Fibroblast of the aortic adventitia (primary cell): ENCODE results near the gene RPAP3. TPM values are rescaled to one million over a fixed set of nuclear protein-coding genes. Genes with fewer than 3 reads are reported as not detected.

Source experiments
- DNase-seq: peaks from one replicate; pipeline ENCODE4 v3.0.0-alpha.2; 2010; ENCODE audit warnings: low read depth
- H3K4me3 ChIP-seq: 2 replicates; pipeline ENCODE4 v1.5.1; 2011; ENCODE audit warnings: low read depth, mild to moderate bottlenecking, control low read depth, low read length, moderate library complexity
- total RNA-seq: library from RNA; depleted of rRNA; stranded (reverse); fragments of >200 nt; gene quantifications from 2 replicates; pipeline ENCODE4 v1.2.3, GENCODE V29; 2012; ENCODE audit warnings: low replicate concordance
- TF ChIP-seq, protein P1 (sequence below): IDR thresholded peaks from 2 replicates; pipeline ENCODE4 v1.5.1; 2011; ENCODE audit warnings: mild to moderate bottlenecking, low read length, control low read depth, inconsistent platforms; ENCODE audit not compliant: insufficient read depth

RPAP3 gene
- total RNA-seq, 1 donor, result 25.7 TPM

DNA sequence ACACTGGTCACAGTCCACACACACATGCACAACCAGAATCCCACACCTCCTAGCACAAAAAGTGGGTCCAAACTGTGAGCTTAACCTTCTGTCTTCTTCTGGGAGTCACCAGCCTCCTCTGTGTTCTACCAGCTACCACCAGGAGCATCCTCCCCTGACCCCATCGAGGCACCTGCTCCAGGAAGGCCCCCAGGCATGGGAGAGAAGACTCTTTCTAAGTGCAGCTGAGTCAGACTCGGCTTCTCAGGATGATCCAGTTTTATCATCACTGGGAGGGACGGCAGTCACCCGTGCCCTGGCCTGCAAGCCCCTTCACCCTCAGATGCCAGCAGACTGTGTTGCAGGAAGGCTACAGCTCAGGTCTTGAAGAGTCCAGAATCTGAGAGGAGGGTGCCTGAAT is 27.3 kb upstream of the RPAP3 start:
- DNase-seq, result no peak
- TF ChIP-seq, protein P1, sequence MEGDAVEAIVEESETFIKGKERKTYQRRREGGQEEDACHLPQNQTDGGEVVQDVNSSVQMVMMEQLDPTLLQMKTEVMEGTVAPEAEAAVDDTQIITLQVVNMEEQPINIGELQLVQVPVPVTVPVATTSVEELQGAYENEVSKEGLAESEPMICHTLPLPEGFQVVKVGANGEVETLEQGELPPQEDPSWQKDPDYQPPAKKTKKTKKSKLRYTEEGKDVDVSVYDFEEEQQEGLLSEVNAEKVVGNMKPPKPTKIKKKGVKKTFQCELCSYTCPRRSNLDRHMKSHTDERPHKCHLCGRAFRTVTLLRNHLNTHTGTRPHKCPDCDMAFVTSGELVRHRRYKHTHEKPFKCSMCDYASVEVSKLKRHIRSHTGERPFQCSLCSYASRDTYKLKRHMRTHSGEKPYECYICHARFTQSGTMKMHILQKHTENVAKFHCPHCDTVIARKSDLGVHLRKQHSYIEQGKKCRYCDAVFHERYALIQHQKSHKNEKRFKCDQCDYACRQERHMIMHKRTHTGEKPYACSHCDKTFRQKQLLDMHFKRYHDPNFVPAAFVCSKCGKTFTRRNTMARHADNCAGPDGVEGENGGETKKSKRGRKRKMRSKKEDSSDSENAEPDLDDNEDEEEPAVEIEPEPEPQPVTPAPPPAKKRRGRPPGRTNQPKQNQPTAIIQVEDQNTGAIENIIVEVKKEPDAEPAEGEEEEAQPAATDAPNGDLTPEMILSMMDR, result no peak
- H3K4me3 ChIP-seq, result no peak overlapping the region

DNA sequence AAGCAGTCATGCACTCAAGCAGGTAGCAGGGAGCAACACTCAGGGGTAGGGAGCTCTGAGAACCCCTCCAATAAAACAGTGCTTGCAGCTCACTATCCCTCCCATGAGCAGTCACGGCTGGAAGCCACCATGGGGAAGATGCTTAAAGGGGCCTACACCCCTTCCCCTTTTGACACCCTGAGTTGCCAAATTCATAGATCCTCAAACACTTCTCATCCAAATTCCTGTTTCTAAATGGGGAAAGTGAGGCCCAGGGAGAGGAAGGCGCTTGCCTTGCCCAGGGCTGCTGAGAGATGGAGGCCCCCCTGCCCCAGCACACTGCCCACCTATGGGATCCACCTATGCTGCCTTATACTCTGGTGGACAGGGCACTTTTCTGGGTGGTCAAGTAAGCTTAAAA is 26.7 kb upstream of the RPAP3 start:
- no peak for DNase-seq
- TF ChIP-seq, protein P1, result no peak

DNA sequence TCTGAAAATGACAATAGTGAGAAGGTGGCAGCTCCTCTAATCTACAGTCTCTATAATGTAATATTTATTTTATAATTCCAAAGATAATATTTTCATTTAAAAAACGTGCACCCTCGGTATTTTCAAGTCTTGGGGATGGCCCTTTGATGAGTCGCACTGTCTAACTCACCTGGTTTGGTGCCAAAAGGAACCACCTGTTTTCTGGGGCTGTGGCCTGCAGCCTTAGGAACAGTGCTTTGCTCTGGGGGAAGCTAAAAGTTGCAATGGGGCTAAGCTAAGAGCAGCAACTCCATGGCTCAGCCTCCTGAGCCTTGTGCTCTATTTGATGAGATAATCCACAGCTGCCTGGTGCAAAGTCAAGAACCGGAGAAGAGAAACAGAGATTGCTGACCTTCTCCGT is 25.9 kb upstream of the RPAP3 start:
- no peak overlapping the region for H3K4me3 ChIP-seq
- TF ChIP-seq, protein P1, result no peak
- DNase-seq, result no peak

More for the DNA sequence above, 26.7 kb upstream of the RPAP3 start:
- H3K4me3 ChIP-seq, result no peak overlapping the region

DNA sequence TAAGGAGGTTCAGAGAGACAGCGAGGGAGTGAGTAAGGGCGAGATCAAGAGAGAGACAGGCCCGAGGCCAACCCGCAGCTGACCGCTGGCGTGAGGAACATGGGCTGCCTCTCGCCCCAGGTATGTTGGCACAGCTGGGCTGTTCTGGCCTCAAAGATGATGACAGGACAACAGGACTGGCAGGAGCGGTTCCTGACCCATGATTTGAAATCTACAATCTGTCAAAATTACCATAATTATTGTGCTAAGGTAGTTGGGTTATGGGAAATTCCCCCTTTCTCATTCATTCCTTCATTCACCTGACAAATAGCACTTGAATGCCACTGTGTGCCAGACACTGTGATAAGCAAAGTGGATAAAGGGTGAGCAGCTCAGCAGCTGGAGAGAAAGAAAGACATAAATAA is 24.5 kb upstream of the RPAP3 start:
- DNase-seq, result no peak
- H3K4me3 ChIP-seq, result no peak overlapping the region
- TF ChIP-seq, protein P1, result no peak

DNA sequence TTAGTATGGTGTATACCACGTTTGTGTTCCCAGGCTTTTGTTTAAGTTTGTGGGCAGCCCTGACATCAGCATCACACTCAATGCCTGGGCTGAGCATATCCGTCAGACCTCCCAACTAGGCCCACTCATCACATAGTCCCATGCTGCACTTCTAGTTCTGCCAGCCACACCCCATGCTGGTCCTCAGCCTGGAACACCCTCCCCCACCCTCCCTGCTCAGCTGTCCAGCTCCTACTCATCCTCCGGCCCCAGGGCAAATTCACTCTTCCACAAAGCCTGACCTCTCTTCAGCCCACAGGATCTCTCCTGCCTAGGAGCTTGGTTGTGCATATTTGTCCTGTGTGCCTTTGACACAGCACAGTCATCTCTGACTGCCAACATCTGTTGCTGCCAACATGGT is 23.4 kb upstream of the RPAP3 start:
- peak; percentile 45 for DNase-seq
- no peak overlapping the region for H3K4me3 ChIP-seq
- TF ChIP-seq, protein P1, result no peak

DNA sequence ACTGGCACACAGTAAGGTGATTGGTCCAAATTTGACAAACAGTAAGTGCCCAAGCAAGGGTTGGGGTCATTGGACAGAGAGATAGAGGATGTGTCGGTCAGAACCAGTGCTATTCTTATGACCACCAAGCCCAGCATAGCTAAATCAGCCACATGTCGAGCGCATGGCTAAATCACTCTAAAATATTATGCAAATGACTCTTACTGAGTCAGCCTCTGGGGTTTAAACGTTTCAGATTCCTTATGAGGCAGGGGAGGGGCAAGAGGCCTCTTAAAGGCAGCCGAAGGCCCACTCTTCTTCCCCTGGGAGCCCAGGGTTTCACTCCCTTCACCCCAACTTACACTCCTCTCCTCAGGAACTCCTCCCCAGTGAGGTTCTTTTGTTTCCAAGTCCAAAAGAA is 20.1 kb upstream of the RPAP3 start:
- TF ChIP-seq, protein P1, result no peak
- peak; percentile 72 for DNase-seq
- H3K4me3 ChIP-seq, result no peak overlapping the region

DNA sequence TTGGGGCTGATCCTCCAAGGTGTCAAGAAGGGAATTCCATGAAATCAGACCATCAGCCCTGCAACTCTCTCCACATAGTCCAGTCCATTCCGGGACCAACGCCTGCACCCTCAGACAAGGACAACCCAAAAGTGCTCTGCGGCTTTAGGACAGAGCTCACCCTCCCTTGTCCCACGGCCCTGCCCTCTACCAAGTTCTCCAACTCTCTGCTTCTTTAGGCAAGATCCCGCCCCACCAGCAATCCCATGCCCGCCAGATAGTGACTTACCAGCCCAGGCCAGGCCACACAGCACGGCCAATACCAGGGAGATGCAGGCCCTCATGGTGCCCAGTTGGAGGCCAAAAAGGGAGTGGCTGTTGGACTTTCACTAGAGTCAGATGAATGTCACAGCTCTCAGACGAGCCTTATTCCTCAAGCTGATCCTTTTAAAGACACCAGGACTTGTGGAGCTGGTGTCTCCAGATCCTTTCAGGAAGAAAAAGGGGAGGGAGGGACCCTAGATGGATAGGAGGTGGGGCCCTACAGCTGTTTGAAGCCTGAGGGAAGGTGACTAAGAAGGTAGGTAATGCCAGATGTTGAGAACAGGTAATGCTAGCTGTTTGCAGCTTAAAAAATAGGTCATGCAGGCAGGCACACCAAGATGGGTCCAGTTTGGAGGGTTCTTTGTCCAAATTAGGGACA is 19.4 kb upstream of the RPAP3 start, which contains the start of gene ENDOU:
TSS of gene ENDOU (minus strand) at position 400 of the 682 bp plus-strand sequence. CDS start at position 323, 77 bp downstream.
- no peak for DNase-seq
- TF ChIP-seq, protein P1, result no peak
- H3K4me3 ChIP-seq, result no peak within 1 kb of the TSS
